Measurements from ENCODE around the gene ADAM19.

Gene ADAM19

GRCh38 chr5:157575381-157576020 is at the start of gene ADAM19:
Gene ADAM19 (minus strand): TSS chr5:157575775. CDS start chr5:157575696, 79 bp downstream.
- DNase-seq = no peak

GRCh38 chr5:157624144-157624543 is 48.6 kb upstream of the ADAM19 start:
- DNase-seq = no peak

- no peak for DNase-seq
These were observed 45.2 kb upstream of the ADAM19 start for GRCh38 chr5:157620776-157621175.

- no peak for DNase-seq
These were observed 42.7 kb upstream of the ADAM19 start for GRCh38 chr5:157618191-157618765.

- DNase-seq = no peak
These were observed 41.2 kb upstream of the ADAM19 start for GRCh38 chr5:157616785-157617184.

GRCh38 chr5:157613385-157614245 is 38.0 kb upstream of the ADAM19 start:
- no peak for DNase-seq

GRCh38 chr5:157612581-157612980 is 37.0 kb upstream of the ADAM19 start:
- no peak for DNase-seq

- DNase-seq = peak; percentile 46 to 71
These were observed 36.2 kb upstream of the ADAM19 start for GRCh38 chr5:157611571-157612476.

- DNase-seq = no peak
These were observed 35.4 kb upstream of the ADAM19 start for GRCh38 chr5:157610990-157611389.

- DNase-seq = no peak
These were observed 33.5 kb upstream of the ADAM19 start for GRCh38 chr5:157608972-157609565.

- DNase-seq = no peak
These were observed 32.0 kb upstream of the ADAM19 start for GRCh38 chr5:157607371-157608161.

- DNase-seq = no peak
These were observed 30.5 kb upstream of the ADAM19 start for GRCh38 chr5:157606046-157606445.

- DNase-seq = no peak
These were observed 28.0 kb upstream of the ADAM19 start for GRCh38 chr5:157603333-157604190.

GRCh38 chr5:157602505-157602904 is 26.9 kb upstream of the ADAM19 start:
- DNase-seq = no peak

GRCh38 chr5:157600252-157600651 is 24.7 kb upstream of the ADAM19 start:
- DNase-seq = no peak

- DNase-seq = no peak
These were observed 24.0 kb upstream of the ADAM19 start for GRCh38 chr5:157599565-157599964.

GRCh38 chr5:157598350-157598936 is 22.9 kb upstream of the ADAM19 start:
- no peak for DNase-seq

GRCh38 chr5:157597277-157597676 is 21.7 kb upstream of the ADAM19 start:
- no peak for DNase-seq

GRCh38 chr5:157596487-157596886 is 20.9 kb upstream of the ADAM19 start:
- no peak for DNase-seq

Data from SHP77 (cell line).